ENCODE data around the gene MXD4.

MXD4 gene

DNA sequence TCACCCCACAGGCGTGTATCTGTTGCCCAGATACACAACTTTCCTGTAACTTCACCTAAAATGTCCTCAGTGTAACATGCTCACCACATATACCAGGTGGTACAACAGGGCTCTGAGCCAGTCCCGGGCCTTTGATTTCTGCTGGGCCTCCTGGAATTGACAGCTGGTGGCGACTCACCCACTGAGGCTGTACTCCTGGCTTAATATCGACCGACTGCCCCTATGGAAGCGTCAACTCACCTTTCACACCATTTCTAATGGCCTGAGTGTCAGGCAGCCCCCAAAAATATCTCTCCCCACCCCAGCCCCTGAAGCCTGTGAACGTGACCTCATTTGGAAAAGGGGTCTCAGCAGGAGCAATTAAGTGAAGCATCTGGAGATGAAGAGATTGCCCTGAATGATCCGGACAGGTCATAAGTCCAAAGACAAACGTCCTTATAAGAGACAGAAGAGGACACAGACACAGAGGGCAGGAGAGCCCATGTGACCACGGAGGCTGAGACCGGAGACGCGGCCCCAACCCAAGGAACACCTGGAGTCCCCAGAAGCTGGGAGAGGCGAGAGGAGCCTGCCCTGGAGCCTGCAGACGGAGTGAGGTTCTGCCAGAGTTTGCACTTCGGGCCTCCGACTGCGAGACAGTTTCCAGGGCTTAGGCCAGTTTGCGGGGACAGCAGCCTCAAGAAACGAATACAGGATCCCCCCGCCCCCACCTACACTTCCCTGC lies 12.6 kb upstream of the MXD4 start:
- DNase-seq, result no peak

DNA sequence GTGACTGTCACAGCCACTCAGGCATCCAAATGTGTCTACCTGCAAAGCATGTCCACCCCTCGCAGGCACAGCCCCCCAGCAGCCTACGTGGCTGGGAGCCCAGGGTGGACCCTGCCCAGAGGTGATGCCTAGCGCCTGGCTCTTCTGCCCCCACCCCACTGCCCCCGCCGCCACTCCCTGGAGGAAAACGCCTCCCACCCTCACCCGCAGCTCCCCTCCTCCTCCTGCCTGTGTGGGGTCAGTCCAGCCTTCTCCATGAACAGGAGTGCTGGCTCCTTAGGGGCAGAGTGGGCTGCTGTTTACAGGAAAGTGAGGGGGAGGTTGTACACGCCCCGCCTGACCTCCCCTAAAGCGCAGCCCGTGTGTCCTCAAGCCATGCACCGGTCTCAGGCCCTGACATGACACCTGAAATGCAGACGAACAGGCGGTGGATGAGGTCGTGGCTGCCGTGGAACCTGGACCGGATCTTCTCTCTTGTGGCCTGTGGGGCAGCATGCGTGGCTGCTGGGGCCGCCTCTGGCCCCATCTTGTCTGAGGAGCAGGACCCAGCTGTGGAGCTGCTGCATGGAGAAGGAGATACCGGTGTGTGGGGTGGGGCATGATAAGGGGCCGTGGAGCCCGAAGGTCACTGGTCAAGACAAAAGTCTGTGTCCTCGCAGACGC lies 11.9 kb upstream of the MXD4 start:
- no peak for DNase-seq

DNA sequence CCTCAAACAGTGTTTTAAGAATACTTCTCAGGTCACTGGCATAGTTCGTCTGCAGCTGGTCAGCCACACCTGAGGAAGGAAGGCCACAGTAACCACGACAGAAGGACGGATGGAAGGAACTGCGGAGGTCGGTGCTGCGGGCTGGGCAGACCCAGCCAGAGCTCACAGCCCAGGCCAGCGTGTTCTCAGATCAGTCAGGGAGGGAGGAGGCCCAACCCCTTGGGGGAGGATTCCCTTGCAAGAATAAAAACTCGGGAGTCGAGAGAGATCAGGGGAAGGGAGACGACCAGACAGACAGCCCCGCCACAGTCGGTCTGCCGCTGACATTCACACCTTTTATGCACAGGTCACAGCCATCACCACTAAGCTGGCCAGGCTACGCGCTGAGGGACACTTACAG lies 11.3 kb upstream of the MXD4 start:
- DNase-seq, result no peak

DNA sequence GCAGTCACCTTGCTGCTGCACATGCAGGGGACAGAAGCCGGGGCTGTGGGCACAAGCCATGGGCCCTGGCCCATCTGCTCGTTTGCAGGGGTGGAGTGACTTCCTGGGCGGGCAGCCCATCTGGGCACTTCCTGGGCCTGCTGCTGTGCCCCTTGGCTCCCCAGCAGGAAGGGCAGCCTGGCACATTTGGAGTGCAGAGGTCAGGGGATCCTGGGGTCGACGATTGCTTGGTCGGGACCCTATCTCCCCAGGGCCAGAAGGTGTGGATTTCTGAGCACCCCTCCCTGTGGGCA lies 10.9 kb upstream of the MXD4 start:
- no peak for DNase-seq

DNA sequence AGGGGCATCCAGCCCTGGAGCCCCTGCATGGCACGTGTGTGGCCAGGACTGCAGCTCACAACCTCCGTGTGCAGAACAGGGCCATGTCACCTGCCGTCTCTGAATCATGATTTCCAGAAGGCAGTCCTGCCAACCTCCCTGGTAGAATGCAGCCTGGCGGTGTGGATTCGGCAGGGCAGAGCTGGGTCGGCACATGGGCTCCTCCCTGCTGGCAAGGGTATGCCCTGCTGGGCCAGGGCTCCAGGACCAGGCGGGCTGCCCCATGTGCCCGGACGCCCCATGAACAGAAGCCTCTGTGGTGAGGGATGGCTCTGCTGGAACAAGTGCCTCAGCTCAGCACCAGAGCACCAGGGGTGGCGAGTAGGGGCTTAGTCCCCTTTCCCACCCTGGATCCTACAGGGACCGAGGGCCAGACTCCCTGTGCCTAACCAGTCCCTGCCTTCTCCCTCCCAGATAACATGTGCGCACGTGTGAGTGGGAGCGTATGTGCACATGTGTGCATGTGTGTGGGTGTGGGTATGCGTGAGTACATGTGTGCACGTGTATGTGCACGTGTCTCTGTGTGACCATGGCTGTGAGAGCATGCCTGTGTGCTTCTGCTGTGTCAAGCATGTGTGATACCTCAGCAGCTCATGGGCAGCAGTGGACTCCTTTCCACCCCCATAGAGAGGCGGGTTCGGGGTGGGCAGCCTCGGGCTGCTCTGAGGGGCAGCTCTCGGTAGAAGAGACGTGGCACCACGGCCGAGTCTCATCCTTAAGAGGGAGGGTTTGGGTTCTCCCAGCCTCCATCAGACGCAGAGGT lies 10.3 kb upstream of the MXD4 start:
- no peak for DNase-seq

DNA sequence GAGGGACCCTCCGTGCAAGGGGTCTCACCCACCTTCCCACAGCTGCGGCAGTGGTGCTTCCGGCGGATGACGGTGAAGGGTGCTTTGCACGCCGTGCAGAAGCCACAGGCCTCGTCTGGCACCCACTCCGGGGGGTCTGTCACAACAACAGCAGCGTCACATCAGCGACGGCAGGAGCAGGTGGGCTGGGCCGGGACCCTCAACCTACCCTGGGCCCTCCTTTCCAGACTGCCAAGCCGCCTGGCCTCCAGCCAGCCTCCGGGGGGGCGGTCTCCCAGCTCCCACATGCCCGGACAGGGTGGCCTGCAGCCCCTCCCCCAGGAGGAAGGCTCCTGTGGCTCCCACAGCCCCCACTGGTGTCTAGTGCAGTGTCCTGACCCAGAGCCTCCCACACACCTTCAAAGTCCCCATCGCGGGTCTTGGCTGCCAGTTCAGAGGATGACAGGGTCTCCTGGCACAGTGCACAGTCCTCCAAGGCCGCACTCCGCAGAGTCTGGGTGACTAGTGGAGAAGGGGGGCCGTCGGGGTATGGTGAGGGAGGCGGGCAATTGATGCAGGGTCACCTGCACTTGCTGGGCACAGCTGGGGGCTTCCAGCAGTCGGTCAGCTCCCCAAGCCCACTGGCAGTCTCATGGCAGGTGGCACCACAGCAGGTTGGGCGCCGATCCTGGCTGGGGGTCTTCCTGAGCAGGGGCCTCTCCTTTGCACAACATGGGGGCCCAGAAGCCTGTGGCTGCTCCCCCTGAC lies 9.5 kb upstream of the MXD4 start:
- no peak for DNase-seq

DNA sequence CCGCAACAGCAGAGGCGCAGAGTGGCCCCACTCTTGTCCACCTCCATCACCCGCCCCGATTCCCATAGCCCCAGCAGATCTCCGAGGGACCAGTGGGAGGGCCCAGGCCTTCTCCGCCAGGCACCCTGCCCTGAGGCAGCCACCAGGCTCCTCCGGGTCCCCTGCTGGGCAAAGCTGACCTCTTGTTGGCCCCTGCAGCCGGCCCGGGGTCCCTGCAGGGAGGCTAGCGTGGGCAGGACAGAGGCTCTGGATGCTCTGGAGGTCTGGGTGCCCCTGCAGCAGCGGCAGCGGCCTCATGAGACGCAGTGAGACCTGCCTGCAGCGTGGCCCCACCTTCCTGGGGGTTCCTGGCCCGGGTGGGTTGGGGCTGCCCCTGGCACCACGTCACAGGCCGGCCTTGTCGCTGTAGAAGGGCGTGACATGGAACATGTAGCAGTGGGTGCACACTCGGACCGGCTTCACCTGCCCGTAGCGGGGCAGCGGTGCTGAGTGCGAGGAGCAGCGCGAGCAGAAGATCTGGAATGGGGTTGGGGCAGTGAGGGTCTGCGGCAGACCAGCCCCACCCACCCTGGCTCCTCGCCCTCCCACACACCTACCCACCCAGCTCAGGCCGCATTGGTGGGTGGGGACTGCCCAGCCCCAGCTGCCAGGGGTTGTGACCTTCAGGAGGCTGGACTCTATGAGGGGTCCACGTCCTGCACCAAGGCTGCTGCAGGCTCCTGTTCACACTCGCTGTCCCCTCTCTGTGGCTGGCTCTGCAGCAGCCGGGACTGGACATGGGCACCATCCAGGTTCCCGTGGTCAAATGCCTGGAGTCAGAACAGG lies 8.6 kb upstream of the MXD4 start:
- DNase-seq, result no peak

DNA sequence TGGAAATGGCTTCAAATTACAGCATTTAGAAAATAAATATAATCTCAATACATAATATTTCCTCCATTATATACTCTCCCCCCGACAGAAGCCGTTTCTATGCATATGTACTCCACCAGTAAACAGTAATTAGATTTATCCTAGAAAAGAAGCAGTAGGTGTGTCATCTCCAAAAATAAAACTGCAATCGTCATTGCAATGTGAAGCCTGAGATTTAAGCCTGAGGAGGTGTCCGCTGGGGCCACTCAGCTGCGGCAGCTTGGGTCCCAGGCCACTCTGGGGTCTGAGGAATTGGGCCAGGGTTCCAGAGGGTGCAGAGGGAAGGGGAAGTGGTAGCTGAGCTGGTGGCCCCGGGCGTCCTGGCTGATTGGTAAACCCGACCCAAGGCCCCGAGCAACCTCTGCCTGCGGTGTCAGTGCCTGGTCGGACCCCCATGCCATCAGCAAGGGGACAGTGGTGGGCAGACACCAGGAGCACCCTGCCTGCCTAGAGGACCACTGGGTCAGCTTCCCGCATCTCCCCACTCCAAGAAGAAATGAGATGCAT lies 7.8 kb upstream of the MXD4 start:
- DNase-seq, result no peak

DNA sequence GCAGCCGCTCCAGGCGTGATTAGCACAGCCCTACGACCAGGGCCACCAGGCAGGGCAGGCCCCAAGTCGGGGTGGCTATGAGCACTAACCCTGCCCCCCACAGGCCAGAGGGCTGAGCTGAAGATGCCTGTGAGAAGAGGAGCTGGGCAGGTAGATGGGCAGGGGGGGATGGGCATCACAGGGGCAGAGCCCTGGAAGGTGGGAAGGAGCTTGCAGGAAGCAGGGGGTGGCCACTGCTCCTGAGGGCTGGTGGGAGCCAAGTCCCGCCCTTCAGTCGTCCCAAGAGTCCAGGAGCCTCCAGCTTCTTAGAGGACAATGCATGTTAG lies 7.3 kb upstream of the MXD4 start:
- DNase-seq, result no peak

DNA sequence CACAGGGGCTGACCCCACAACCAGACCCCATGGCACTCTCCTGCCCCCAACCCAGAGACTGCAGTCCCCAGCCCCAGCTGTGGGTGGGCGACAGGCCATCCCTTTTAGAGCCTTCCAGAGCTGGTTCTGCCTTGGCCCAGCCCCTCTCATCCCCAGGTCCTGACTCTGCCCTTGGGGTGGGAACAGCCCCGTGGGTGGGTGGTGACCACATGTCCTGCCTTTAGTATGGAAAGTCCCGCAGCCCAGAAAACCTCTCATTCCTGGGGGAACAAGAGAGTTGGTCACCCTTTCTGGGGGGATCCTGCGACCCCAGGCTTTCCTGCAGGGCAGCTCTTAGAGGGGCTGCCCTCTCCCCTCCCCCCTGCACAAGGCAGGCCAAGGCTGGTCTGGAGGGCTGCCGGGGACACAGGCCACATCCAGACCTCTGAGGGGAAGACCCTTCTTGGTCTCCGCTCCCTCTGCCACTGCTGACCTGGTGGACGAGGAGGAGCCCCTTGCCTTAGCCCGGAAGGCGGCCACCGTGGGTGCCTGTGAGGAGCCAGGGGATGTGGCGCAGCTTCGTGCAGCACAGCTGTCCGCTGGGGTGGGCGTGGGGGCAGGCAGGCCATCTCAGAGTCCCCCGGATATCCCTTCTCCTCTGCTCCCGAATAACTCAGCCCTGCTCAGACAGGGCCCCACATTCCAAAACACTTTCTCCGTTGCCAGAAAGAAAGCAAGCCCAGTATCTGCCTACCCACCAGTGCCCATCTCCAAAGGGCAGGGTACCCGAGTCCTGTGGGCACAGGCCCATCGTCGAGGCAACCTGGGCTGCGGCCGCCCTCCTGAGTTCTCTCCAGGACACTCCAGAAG lies 6.7 kb upstream of the MXD4 start:
- no peak for DNase-seq

DNA sequence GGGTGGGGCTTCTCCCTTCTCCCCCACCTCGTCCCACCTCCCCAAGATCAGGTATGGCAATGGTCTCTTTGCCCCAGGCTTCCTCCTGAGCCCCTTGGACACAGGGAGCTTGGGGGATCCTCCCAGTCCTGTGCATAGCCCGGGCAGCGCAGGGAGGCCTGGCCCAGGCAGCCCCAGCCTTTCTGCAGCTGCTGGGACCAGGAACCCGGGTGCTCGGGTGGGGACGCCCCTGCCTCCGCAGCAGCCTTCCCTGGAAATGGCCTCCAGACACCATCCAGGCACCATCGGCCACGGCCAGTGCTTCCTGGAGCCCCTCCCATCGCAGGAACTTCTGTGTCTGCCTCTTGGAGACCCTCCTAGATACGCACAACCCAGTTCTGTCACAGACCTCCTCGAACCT lies 5.9 kb upstream of the MXD4 start:
- DNase-seq, result no peak

DNA sequence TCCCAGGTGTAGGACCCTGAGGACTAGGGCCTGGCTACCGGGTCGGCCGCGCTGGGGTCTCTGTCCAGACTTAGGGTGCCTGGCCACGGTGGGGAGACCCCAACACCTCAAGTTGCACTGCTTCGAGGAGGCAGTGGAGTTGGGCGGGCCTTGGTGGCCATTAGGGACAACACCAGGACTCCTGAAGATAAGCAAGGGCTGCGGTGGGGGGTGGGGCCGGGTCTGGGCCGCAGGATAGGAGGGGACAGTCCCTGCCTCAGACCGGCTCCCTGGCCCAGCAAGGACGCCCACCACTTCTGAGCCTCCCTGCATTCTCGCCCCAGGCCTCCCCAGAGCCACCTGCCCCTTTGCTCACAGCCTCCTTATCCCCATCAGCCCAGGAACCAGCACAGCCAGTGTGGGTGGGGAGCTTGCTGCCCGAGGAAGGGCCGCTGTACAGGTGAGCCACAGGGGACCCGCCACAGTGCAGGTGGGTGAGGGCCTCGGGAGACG lies 5.5 kb upstream of the MXD4 start:
- no peak for DNase-seq

DNA sequence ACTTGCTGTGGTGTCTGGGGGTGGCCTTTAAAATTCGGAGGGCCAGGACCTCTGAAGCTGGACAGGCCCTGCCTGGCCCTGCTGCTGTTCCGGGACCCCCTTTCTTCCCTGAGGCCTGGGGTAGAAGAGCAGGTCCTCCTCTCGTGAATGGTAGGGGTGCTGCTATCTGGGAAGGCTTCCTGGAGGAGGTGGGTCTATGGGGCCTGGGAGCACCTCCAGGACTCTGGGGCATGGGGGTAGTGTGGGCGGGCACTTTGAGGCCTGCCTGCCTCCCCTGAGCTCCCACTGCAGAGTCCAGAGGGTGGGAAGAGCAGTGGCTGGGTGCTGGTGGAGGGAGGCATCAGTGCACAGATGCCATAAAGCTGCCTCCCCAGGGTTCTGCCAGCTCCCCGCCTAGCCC lies 4.9 kb upstream of the MXD4 start:
- no peak for DNase-seq

DNA sequence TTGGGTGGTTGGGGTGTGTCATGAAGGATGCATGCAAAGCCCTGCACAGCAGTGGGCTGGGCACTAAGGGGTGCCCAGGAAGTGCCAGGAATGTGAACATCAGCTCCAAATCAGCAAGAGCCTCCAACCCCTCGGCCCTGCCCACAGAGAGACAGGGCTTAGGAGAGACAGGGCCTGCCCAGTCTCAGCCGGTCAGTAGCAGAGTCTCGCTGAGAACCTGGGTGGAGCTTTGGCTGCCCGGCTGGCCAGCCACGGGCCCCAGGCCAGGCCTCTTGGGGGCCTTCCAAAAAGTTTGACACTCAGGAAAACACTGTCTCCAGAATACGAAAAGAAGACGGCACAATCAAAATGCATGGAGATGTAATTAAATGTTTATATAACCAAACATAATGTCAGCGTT lies 4.3 kb upstream of the MXD4 start:
- no peak for DNase-seq

DNA sequence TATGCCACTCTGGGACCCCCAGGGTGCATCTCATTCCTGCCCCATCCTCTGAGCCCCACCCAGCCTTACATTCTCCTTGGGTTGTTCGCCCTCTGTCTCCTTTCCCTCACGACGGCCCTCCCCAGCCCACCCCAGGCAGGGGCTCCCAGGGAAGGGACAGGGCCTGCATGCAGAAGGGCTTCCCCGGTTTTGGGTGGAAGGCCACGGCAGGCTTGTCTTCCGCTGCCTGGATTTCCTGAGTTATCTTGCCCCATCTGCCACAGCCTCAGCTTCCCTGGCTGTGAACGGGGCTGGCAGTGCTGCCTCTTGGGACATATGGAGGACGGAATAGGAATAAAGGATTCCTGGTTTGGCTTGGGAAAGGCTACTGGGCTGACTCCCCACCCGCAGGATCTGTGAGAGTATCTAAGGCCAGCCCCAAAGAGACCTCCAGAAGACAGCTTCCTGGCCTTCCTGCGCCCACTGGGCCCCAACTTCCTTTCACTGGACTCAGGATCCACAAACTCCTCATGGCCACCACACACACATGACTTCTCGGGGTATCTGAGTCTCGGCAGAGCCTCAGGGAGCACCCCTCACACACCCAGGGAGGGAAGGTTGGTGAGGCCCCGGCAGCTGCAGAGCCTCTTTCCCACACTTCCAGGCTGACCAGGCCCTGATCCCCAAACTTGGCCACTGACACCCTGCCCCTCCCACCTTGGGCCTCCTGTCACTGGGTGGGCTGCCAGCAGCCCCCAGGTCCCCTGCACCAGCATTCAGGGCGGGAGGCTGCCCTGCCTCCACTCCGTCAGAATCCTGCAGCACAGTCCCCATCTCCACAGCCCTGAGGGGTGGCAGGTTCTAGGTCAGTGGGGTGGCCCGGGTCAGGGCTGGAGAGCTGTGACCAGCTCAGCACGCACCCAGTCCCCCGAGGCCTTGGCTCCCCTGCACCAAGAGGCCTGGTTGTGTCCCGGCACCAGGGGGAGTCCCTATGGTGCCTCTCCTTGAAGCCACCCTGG lies 3.5 kb upstream of the MXD4 start:
- DNase-seq, result no peak

DNA sequence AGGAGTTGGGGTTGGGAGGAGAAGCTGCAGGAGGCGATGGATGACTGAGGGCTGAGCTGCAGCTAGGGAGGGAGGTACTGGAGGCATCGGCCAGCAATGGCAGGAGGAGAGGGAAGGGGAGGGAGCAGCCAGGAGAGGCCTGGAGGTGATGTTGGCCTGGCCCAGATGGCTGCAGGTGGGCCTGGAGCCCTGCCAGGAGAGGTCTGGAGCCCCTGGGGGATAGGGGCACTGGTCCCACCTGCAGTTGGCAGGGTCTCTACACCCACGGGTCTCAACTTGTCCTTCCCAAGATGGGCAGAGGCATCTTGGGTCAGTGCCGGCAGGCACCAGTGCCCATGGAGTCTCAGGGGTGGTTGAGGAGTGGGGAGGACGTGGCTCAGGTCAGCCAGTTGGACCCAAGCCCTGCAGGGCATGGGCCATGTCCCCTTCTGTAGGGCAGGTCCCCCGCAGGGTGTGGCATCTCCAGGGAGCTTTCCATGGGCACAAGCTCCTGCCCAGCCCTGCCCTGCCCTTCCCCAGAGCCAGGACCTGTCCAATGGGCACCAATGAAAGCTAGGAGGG lies 2.7 kb upstream of the MXD4 start:
- DNase-seq, result no peak

DNA sequence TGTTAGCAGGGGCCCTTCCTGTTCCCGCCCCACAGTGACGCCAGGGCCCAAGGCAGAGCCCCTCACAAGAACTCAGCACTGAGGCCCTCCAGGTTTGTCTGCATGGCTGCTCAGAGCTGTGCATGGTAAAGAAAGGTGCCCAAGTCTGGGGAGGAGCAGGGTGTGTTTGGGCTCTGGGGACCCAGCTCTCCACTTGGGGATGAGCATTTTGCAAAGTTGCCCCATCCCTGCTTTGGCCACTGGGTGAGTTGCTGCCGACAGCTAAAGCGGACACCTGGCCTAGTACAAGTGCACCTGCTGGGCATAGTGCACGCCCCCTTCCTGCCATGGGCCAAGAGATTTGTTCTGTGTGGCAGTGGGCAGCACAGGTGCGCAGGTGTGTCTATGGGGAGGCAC lies 2.0 kb upstream of the MXD4 start:
- no peak for DNase-seq

DNA sequence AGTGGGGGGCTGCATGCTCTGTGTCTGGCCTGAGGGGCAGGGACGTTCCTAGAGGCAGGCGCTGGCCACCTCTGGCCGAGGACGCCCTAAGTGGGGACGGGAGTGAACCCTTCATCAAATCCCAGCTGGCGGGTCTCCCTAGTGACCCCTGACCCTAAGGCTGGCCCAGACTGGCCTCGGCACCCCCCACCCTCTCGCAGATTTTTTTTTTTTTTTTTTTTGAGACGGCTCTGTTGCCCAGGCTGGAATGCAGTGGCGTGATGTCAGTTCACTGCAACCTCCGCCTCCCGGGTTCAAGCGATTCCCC lies 988 bp upstream of the MXD4 start:
- no peak for DNase-seq

DNA sequence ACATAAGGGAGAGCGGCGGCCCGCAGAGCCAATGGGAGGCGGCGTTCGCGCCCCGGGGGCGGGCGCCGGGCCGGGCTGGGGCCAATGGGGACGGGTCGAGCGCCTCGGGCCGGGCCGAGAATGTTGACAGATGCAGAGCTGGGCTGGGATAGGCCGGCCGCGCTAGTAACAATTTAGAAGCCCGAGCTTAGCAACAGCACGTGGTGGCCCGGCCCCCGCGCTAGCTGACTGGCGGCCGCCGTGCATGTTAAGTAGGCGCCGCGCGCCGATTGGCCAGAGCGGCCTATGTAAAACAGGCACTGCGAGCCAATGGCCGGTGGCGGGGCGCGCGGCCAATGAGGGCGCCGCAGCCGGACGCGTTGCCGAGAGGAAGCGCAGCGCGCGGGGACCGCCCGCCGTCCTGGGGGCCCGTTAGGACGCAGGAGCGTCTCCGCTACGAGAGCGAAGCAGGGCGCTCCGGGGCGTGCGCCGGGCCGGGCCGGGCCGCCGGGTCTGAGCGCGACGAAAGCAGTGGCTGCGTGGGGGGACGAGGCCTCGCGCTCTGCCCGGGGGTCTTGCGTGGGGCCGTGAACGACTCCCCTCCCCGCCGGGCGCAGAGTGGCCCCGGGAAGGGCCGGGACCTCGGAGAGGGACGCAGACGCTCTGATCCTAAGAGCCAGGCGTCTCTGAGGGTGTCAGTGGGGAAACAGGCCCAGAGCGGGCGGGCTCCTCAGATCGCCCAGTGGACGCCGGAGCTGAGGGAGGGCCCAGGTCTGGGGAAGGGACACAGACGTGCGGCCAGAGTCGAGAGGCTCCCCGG lies 435 bp upstream of the MXD4 start:
- DNase-seq, result peak; percentile 97
